IMR-90 (cell line): ENCODE results near the gene MPPED1. TPM values are rescaled to one million over a fixed set of nuclear protein-coding genes. Genes with fewer than 3 reads are reported as not detected.

Experiments used
- ATAC-seq: fragments of 200-7000 bp; cut with Tn5 transposase; 2 replicates; pipeline ENCODE4 v1.9.1; 2020; ENCODE audit warnings: low read depth, mild to moderate bottlenecking, moderate library complexity
- BruUV-seq: library from RNA; stranded (reverse); fragments of 400-500 nt; replicated peaks from 2 replicates; lab custom pipeline; 2021; lab: Mats Ljungman, UMichigan
- CTCF ChIA-PET: fragments of 300-600 bp; formaldehyde crosslinking; extraction: SDS; loops from one replicate; lab custom pipeline; 2021; ENCODE audit warnings: antibody characterized with exemption; lab: Yijun Ruan, JAX
- POLR2A ChIA-PET: fragments of 300-600 bp; sonication (Branson Sonifier 250); formaldehyde crosslinking; loops from one replicate; lab custom pipeline; 2022; ENCODE audit warnings: antibody characterized with exemption; ENCODE audit not compliant: unreplicated experiment; lab: Charles Lee
- DNase-seq: peaks from one replicate; pipeline ENCODE4 v3.0.0; 2013
- H2AFZ ChIP-seq: replicated peaks from 2 replicates; pipeline ENCODE3; 2013; ENCODE audit warnings: low read length, mild to moderate bottlenecking; ENCODE audit not compliant: poor library complexity
- H2AK5ac ChIP-seq: 2 replicates; pipeline ENCODE4 v1.6.1; 2013; ENCODE audit warnings: low read depth, low read length, inconsistent platforms
- H2AK9ac ChIP-seq: replicated peaks from 2 replicates; pipeline ENCODE3; 2013; ENCODE audit warnings: mild to moderate bottlenecking, low read depth, low read length, moderate library complexity; ENCODE audit not compliant: poor library complexity
- H2BK120ac ChIP-seq: 2 replicates; pipeline ENCODE4 v1.6.1; 2013; ENCODE audit warnings: low read depth, low read length, inconsistent platforms
- H2BK15ac ChIP-seq: 3 replicates; pipeline ENCODE4 v1.6.1; 2013; ENCODE audit warnings: low read depth, low read length, inconsistent platforms
- H2BK20ac ChIP-seq: 2 replicates; pipeline ENCODE4 v1.6.1; 2013; ENCODE audit warnings: low read depth, mild to moderate bottlenecking, inconsistent platforms, low read length, moderate library complexity
- H2BK5ac ChIP-seq: 2 replicates; pipeline ENCODE4 v1.6.1; 2013; ENCODE audit warnings: mild to moderate bottlenecking, low read depth, low read length, inconsistent platforms; ENCODE audit not compliant: poor library complexity, severe bottlenecking
- H3K14ac ChIP-seq: replicated peaks from 2 replicates; pipeline ENCODE4 v1.6.1; 2013; ENCODE audit warnings: low read depth, low read length, inconsistent platforms
- H3K18ac ChIP-seq: 2 replicates; pipeline ENCODE4 v1.6.1; 2013; ENCODE audit warnings: low read depth, low read length, control low read depth
- H3K23ac ChIP-seq: 2 replicates; pipeline ENCODE4 v1.6.1; 2013; ENCODE audit warnings: low read depth, low read length, inconsistent platforms
- H3K27ac ChIP-seq: 2 replicates; pipeline ENCODE4 v1.5.1; 2013; ENCODE audit warnings: mild to moderate bottlenecking, control low read depth, low read length; ENCODE audit not compliant: insufficient read depth
- H3K27me3 ChIP-seq: 2 replicates; pipeline ENCODE4 v1.6.1; 2013; ENCODE audit warnings: low read length; ENCODE audit not compliant: control insufficient read depth, insufficient read depth
- H3K36me3 ChIP-seq: 2 replicates; pipeline ENCODE4 v1.6.1; 2013; ENCODE audit warnings: low read length, mixed read lengths; ENCODE audit not compliant: control insufficient read depth, insufficient read depth
- H3K4ac ChIP-seq: 2 replicates; pipeline ENCODE4 v1.6.1; 2013; ENCODE audit warnings: low read depth, low read length, inconsistent platforms
- H3K4me1 ChIP-seq: 2 replicates; pipeline ENCODE4 v1.6.1; 2013; ENCODE audit warnings: low read length, mixed read lengths; ENCODE audit not compliant: control insufficient read depth, insufficient read depth
- H3K4me2 ChIP-seq: 2 replicates; pipeline ENCODE4 v1.6.1; 2013; ENCODE audit warnings: low read depth, mild to moderate bottlenecking, control low read depth, low read length, moderate library complexity
- H3K4me3 ChIP-seq: 2 replicates; pipeline ENCODE4 v1.5.1; 2013; ENCODE audit warnings: low read depth, mild to moderate bottlenecking, control low read depth, low read length, moderate library complexity; ENCODE audit not compliant: insufficient read depth
- H3K56ac ChIP-seq: 2 replicates; pipeline ENCODE4 v1.6.1; 2013; ENCODE audit warnings: low read length, inconsistent platforms; ENCODE audit not compliant: insufficient read depth; ENCODE audit errors: extremely low read depth
- H3K79me1 ChIP-seq, 2 experiments: 2 replicates each; pipeline ENCODE4 v1.6.1; 2013; ENCODE audit warnings: low read length in 2 of 2, inconsistent platforms in 1 of 2, low read depth in 1 of 2
- H3K9ac ChIP-seq: 2 replicates; pipeline ENCODE4 v1.6.1; 2013; ENCODE audit warnings: low read depth, low read length, control low read depth
- H3K9me1 ChIP-seq: 2 replicates; pipeline ENCODE4 v1.6.1; 2013; ENCODE audit warnings: low read length, inconsistent platforms; ENCODE audit not compliant: insufficient read depth
- H3K9me3 ChIP-seq: 2 replicates; pipeline ENCODE4 v1.6.1; 2013; ENCODE audit warnings: low read length; ENCODE audit not compliant: control insufficient read depth, insufficient read depth
- H4K20me1 ChIP-seq: 2 replicates; pipeline ENCODE4 v1.6.1; 2013; ENCODE audit warnings: low read length, inconsistent platforms; ENCODE audit not compliant: insufficient read depth
- H4K5ac ChIP-seq: 2 replicates; pipeline ENCODE4 v1.6.1; 2013; ENCODE audit warnings: mild to moderate bottlenecking, low read depth, low read length, control low read depth
- H4K8ac ChIP-seq, 2 experiments: 2 replicates each; pipeline ENCODE4 v1.6.1; 2013; ENCODE audit warnings: low read depth in 2 of 2, low read length in 2 of 2, control low read depth in 1 of 2, inconsistent platforms in 1 of 2
- H4K91ac ChIP-seq: 2 replicates; pipeline ENCODE4 v1.6.1; 2013; ENCODE audit warnings: low read depth, low read length, inconsistent platforms; ENCODE audit not compliant: insufficient read depth
- CHD1 ChIP-seq: IDR thresholded peaks from 2 replicates; pipeline ENCODE4 v1.6.1; 2012; ENCODE audit warnings: low read depth, low read length, improper control_type of control experiment
- NFE2L2 ChIP-seq: fragments of 150-350 bp; IDR thresholded peaks from 2 replicates; pipeline ENCODE4 v1.6.1; 2016; ENCODE audit warnings: low read depth, mild to moderate bottlenecking, low read length
- WGBS, 2 experiments: methylation state at CpG; one replicate each; pipeline versions ENCODE4 v1.1.5 to v1.1.7; 2013; ENCODE audit warnings: missing lambda C conversion rate in 2 of 2; ENCODE audit not compliant: insufficient read length in 1 of 2; ENCODE audit errors: extremely low coverage in 2 of 2; 5-methylcytosine and 5-hydroxymethylcytosine counted together
- dilution Hi-C: fragments of 300-500 bp; cut with HindIII; formaldehyde crosslinking; loops from one replicate; pipeline ENCODE4 v1.14.3; 2018; ENCODE audit warnings: low sequenced_read_pairs; ENCODE audit not compliant: unreplicated experiment
- in situ Hi-C: fragments of 300-500 bp; cut with MboI; formaldehyde crosslinking; loops from 3 replicates; pipeline ENCODE4 v1.14.3; 2019; ENCODE audit warnings: low sequenced_read_pairs, inconsistent platforms, mixed read lengths
- intact Hi-C: fragments of 100-400 bp; cut with micrococcal nuclease; formaldehyde crosslinking; loops from 2 replicates; pipeline ENCODE4 v1.10.0; 2022
- polyA plus RNA-seq, 3 experiments: library from polyadenylated mRNA; depleted of rRNA; stranded (reverse); fragments of >200 nt; gene quantifications; 2 replicates each; pipeline ENCODE4 v1.2.3, GENCODE V29; 2012; ENCODE audit warnings: low replicate concordance in 1 of 3
- total RNA-seq: library from RNA; depleted of rRNA; stranded (reverse); fragments of >200 nt; gene quantifications from 2 replicates; pipeline ENCODE4 v1.2.3, GENCODE V29; 2012

The MPPED1 gene
- total and polyA plus RNA-seq, 2 of the 4 experiments (the other 2 are of a cell fraction) = not detected

DNA sequence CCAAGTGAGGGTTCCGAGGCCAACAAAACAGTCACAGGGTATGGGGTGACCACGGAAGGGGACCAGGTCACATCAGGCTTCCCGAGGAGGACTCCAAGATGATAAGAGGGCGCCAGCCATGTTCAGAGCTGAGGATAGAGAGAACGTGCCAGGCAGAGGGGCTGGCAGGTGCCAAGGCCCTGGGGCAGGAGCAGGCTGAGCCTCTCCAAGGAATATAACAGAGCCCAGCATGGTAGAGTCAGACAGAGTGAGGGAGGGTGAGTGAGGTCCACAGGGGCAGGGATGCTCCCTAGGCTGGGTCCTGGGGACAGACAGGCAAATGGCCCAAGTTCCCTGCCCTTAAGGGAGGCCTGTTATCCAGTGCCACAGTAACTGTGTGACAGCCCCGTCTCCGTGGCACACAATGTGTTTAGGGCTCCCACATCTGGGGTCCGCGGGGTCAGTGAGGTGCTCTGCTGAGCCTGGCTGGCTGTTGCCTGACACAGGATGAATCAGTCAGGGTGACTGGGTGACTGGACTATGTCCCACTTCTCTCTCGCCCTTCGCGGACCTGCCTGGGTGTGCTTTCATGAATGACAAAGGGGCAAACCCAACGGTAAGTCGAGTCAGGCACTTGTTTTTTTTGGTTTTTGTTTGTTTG, 105.3 kb downstream of the MPPED1 start:
- dilution Hi-C loops (no loop called here), intact Hi-C loops (no loop called here), in situ Hi-C loops (no loop called here)
- H3K36me3 ChIP-seq = no peaks in the 10 kb centered on the region
- H2AK5ac ChIP-seq = no peak overlapping the region
- TF ChIP-seq NFE2L2 (no peak), CHD1 (no peak)
- H4K91ac ChIP-seq = no peak overlapping the region
- H2BK15ac ChIP-seq = no peak overlapping the region
- no peaks in the 10 kb centered on the region for H3K4me1 ChIP-seq
- H2AFZ ChIP-seq = no peak overlapping the region
- POLR2A ChIA-PET = no interaction called here
- H3K14ac ChIP-seq = no peak overlapping the region
- H3K18ac ChIP-seq = no peak overlapping the region
- no peak overlapping the region for H3K4me2 ChIP-seq
- no peak overlapping the region for H3K4ac ChIP-seq
- no peak overlapping the region for H4K5ac ChIP-seq
- H3K9ac ChIP-seq = no peak overlapping the region
- BruUV-seq = no TSS peak
- H4K8ac ChIP-seq = no peak overlapping the region
- H3K27ac ChIP-seq = no peak overlapping the region
- no peaks in the 10 kb centered on the region for H3K9me1 ChIP-seq
- H2BK20ac ChIP-seq = no peak overlapping the region
- no peaks in the 10 kb centered on the region for H3K27me3 ChIP-seq
- no peak for ATAC-seq
- H3K9me3 ChIP-seq = peaks cover 8% of the 10 kb centered on the region
- no peaks in the 10 kb centered on the region for H4K20me1 ChIP-seq
- no peak overlapping the region for H2AK9ac ChIP-seq
- no peaks in the 10 kb centered on the region for H3K79me1 ChIP-seq
- H3K56ac ChIP-seq = no peak overlapping the region
- no peak overlapping the region for H2BK120ac ChIP-seq
- 75% methylated on average over 4 of the region's 14 CpGs; no CpG with 5 or more reads in 1 of the 2 experiments for WGBS, 2 experiments
- no peak overlapping the region for H2BK5ac ChIP-seq
- CTCF ChIA-PET = no interaction called here
- no peak for DNase-seq
- H3K23ac ChIP-seq = no peak overlapping the region
- H3K4me3 ChIP-seq = no peak overlapping the region
